ENCODE data around the gene ELOA2.

The ELOA2 gene, protein sequence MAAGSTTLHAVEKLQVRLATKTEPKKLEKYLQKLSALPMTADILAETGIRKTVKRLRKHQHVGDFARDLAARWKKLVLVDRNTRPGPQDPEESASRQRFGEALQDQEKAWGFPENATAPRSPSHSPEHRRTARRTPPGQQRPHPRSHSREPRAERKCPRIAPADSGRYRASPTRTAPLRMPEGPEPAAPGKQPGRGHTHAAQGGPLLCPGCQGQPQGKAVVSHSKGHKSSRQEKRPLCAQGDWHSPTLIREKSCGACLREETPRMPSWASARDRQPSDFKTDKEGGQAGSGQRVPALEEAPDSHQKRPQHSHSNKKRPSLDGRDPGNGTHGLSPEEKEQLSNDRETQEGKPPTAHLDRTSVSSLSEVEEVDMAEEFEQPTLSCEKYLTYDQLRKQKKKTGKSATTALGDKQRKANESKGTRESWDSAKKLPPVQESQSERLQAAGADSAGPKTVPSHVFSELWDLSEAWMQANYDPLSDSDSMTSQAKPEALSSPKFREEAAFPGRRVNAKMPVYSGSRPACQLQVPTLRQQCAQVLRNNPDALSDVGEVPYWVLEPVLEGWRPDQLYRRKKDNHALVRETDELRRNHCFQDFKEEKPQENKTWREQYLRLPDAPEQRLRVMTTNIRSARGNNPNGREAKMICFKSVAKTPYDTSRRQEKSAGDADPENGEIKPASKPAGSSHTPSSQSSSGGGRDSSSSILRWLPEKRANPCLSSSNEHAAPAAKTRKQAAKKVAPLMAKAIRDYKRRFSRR

DNA sequence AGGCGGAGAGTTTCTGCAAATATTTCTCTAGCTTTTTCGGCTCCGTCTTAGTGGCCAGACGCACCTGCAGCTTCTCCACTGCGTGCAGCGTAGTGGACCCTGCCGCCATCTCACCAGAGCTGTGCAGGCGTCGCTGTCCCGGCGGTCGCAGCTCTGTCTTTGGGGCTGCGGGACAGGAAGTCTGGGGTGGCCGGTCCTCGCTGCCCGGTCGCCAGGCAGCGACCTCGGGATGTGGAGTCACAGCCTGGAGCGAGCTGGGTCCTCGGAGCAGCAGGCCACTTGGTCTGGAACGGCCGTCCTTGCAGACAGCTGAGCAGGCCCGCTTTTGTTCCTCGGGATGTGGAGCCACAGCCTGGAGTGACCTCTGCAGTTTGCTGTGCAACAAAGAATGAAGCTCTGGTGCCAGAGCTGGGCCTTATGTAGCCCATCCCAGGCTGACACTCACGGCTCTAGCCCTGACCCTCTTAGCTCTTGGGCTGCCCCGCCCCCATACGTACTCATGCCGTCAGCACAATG, at the start of gene ELOA2:
ELOA2 (minus strand) TSS at position 466 of the 516 bp plus-strand sequence; CDS start at position 109, 357 bp downstream.
- no peaks in the 10 kb centered on the region for H3K36me3 ChIP-seq (ENCODE audit: control insufficient read depth, insufficient read depth, low read length, severe bottlenecking)
- no peak within 1 kb of the TSS for H3K4me3 ChIP-seq (ENCODE audit: low read length)
- no peak for DNase-seq (ENCODE audit: low read depth)
- no peaks in the 10 kb centered on the region for H3K4me1 ChIP-seq (ENCODE audit: control insufficient read depth, insufficient read depth, low read length)
- H3K27me3 ChIP-seq (replicated peaks; ENCODE audit: control insufficient read depth, insufficient read depth, low read length): no peaks in the 10 kb centered on the region
- no peaks in the 10 kb centered on the region for H3K9me3 ChIP-seq (ENCODE audit: control insufficient read depth, low read length)
- H3K9ac ChIP-seq (ENCODE audit: low read length): no peak within 1 kb of the TSS

DNA sequence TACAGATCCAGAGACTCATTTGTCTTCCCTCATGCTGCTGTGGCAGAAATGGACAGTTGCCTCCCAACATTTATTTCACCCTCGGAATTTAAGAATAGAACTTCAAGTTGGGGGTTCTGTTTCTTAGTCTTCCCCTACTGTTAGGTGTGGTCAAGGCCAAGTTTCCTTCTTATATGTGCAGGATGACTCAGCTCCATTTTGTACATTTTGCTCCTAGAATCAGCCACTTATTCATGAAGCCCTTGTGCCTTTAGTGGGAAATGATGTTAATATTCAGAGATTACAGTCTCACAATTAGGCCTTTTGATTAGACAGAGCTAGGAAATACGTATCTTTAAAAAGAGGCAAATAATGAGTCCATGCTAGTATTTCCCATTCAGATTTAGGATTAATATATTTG, 46.2 kb upstream of the ELOA2 start:
- Histone ChIP-seq H3K4me3 (ENCODE audit: low read length) (no peak overlapping the region), H3K9me3 (ENCODE audit: control insufficient read depth, low read length) (no peaks in the 10 kb centered on the region), H3K9ac (ENCODE audit: low read length) (no peak overlapping the region), H3K4me1 (ENCODE audit: control insufficient read depth, insufficient read depth, low read length) (no peaks in the 10 kb centered on the region), H3K27me3 (replicated peaks; ENCODE audit: control insufficient read depth, insufficient read depth, low read length) (no peaks in the 10 kb centered on the region), H3K36me3 (ENCODE audit: control insufficient read depth, insufficient read depth, low read length, severe bottlenecking) (peaks cover under 1% of the 10 kb centered on the region)
- DNase-seq (ENCODE audit: low read depth): no peak

DNA sequence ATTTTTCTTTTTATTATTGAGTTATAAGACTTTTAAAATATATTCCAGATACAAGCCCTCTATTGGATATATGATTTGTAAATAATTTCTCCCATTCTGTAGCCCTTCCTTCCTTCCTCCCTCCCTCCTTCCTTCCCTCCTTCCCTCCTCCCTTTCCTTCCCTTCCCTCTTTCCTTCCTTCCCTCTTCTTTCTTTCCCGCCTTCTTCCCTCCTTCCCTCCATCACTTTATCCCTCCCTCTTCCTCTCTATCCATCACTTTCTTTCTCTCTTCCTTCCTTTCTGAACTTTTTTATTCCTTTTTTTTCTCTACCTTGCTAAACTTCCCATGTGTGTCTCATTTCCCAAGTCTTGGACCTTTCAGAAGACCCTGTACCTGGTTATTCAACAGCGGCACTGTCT, 45.5 kb upstream of the ELOA2 start:
- Histone ChIP-seq H3K4me1 (ENCODE audit: control insufficient read depth, insufficient read depth, low read length) (no peaks in the 10 kb centered on the region), H3K9me3 (ENCODE audit: control insufficient read depth, low read length) (no peaks in the 10 kb centered on the region), H3K27me3 (replicated peaks; ENCODE audit: control insufficient read depth, insufficient read depth, low read length) (no peaks in the 10 kb centered on the region), H3K36me3 (ENCODE audit: control insufficient read depth, insufficient read depth, low read length, severe bottlenecking) (no peaks in the 10 kb centered on the region), H3K9ac (ENCODE audit: low read length) (no peak overlapping the region), H3K4me3 (ENCODE audit: low read length) (no peak overlapping the region)
- no peak for DNase-seq (ENCODE audit: low read depth)

DNA sequence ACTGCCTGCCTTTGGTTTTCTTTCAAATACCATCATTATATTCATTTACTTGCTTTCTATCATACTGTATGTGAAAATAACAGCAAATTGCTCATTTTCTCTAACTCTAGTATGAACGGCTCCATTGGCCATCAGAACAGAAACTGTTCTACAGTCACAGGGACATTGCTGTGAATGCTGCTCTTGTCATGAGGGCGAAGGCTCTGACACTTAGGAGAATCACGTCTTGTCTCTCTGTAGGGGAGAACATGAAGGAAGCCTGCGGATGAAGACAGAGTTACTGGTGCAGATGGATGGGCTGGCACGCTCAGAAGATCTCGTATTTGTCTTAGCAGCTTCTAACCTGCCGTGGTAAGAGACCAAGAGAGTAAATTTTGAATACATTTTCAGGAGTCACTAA, 41.7 kb upstream of the ELOA2 start:
- Histone ChIP-seq H3K4me3 (ENCODE audit: low read length) (no peak overlapping the region), H3K9me3 (ENCODE audit: control insufficient read depth, low read length) (no peaks in the 10 kb centered on the region)

DNA sequence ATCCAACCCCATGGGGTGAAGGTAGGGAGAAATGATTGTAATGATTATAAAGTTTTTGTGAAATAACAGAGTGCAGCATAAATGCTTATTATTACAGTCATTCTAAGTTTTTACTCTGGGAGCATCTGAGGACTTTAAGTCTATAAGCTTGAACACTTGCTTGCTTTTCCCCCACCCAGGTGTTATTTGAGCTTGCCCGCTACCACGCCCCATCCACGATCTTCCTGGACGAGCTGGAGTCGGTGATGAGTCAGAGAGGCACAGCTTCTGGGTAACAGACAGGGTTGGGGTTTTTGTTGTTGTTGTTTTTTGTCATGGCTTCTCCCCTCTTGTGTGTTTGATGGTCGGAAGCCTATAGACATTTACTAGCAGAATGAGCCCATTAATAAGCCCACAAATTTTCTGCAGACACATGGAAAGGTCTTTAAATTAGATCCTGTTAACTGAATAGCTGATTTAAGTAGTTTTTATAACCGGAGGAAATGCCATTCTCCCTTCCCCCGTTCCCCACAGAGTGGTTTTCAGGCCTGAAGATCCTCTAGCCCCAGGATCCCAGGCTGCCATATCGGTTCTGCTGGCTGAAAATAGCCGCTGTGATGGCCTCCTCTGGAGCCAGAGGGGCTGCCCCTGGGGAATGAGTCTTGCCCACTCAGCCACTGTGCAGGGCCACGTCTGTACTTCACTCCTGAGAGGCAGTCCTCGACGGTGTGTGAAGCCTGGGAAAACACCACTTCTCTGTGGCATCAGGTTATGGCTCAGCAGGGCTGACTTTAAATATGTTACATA, 39.9 kb upstream of the ELOA2 start:
- no peaks in the 10 kb centered on the region for H3K27me3 ChIP-seq (replicated peaks; ENCODE audit: control insufficient read depth, insufficient read depth, low read length)
- H3K9me3 ChIP-seq (ENCODE audit: control insufficient read depth, low read length): no peaks in the 10 kb centered on the region
- H3K4me3 ChIP-seq (ENCODE audit: low read length): no peak overlapping the region
- no peaks in the 10 kb centered on the region for H3K36me3 ChIP-seq (ENCODE audit: control insufficient read depth, insufficient read depth, low read length, severe bottlenecking)
- peak; percentile 4 for DNase-seq (ENCODE audit: low read depth)
- no peak overlapping the region for H3K9ac ChIP-seq (ENCODE audit: low read length)
- no peaks in the 10 kb centered on the region for H3K4me1 ChIP-seq (ENCODE audit: control insufficient read depth, insufficient read depth, low read length)

More for the DNA sequence above, 41.7 kb upstream of the ELOA2 start:
- no peaks in the 10 kb centered on the region for H3K36me3 ChIP-seq (ENCODE audit: control insufficient read depth, insufficient read depth, low read length, severe bottlenecking)
- no peaks in the 10 kb centered on the region for H3K4me1 ChIP-seq (ENCODE audit: control insufficient read depth, insufficient read depth, low read length)
- no peaks in the 10 kb centered on the region for H3K27me3 ChIP-seq (replicated peaks; ENCODE audit: control insufficient read depth, insufficient read depth, low read length)
- no peak overlapping the region for H3K9ac ChIP-seq (ENCODE audit: low read length)
- no peak for DNase-seq (ENCODE audit: low read depth)

DNA sequence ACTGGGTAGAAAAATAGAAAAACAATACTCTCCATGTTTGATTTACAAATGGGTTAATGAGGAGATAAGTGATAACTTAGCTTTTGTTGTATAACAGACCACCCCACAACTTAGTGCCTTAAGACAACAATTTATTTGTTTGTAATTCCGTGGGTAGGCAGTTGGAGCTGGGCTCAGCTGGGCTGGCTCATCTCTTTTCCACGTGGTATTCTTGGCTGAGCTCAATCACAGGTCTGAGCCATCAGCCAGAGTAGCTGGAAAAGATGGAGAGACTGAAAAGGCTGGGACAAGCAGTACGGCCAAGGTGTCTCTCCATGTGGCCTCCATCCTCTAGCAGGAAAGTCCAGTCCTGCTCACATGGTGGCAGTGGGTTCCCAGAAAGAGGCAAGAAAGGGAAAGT, 32.2 kb upstream of the ELOA2 start:
- Histone ChIP-seq H3K36me3 (ENCODE audit: control insufficient read depth, insufficient read depth, low read length, severe bottlenecking) (peaks cover 11% of the 10 kb centered on the region), H3K27me3 (replicated peaks; ENCODE audit: control insufficient read depth, insufficient read depth, low read length) (no peaks in the 10 kb centered on the region), H3K9ac (ENCODE audit: low read length) (no peak overlapping the region), H3K9me3 (ENCODE audit: control insufficient read depth, low read length) (peaks cover 6% of the 10 kb centered on the region), H3K4me1 (ENCODE audit: control insufficient read depth, insufficient read depth, low read length) (no peaks in the 10 kb centered on the region), H3K4me3 (ENCODE audit: low read length) (no peak overlapping the region)
- no peak for DNase-seq (ENCODE audit: low read depth)

DNA sequence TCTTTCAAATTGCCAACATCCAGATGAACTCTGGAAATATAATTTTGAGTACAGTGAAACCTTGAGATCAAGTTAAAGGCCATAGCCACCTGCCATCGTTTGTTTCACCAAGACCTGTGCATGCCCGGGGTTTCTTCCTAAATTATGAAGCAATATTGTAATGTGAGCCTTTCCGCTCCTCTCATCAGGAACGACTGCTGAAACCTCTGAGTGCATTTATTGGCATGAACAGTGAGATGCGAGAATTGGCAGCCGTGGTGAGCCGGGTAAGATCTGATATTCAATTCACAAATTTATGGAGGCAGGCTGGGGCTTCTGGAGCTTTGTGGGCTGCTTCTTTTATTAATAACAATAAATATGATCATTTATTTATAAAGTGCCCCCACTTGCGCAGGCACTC, 27.7 kb upstream of the ELOA2 start:
- no peak for DNase-seq (ENCODE audit: low read depth)
- Histone ChIP-seq H3K36me3 (ENCODE audit: control insufficient read depth, insufficient read depth, low read length, severe bottlenecking) (peaks cover 13% of the 10 kb centered on the region), H3K4me1 (ENCODE audit: control insufficient read depth, insufficient read depth, low read length) (no peaks in the 10 kb centered on the region), H3K9ac (ENCODE audit: low read length) (no peak overlapping the region), H3K9me3 (ENCODE audit: control insufficient read depth, low read length) (peaks cover 6% of the 10 kb centered on the region), H3K27me3 (replicated peaks; ENCODE audit: control insufficient read depth, insufficient read depth, low read length) (no peaks in the 10 kb centered on the region), H3K4me3 (ENCODE audit: low read length) (no peak overlapping the region)

DNA sequence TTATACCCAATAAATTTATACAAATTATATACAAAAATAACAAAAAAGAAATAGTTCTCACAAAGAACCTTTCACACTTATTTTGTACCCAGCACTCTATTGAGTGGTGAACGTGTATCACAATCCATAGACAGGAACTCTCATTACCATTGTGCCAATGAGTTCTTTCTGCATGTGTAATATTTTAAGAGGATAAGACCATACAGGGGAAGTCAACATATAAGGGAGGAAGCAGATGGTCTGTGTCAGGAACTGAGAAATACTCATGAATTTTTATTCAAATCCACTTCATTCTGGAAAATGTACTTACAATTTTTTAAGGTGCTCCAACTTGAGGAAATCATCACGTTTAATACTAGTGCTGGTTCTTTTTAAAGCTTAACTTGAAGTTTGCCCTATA, 27.1 kb upstream of the ELOA2 start:
- H3K4me1 ChIP-seq (ENCODE audit: control insufficient read depth, insufficient read depth, low read length): no peaks in the 10 kb centered on the region
- H3K36me3 ChIP-seq (ENCODE audit: control insufficient read depth, insufficient read depth, low read length, severe bottlenecking): peaks cover 10% of the 10 kb centered on the region
- no peak overlapping the region for H3K9ac ChIP-seq (ENCODE audit: low read length)
- no peak for DNase-seq (ENCODE audit: low read depth)
- no peak overlapping the region for H3K4me3 ChIP-seq (ENCODE audit: low read length)
- H3K9me3 ChIP-seq (ENCODE audit: control insufficient read depth, low read length): peaks cover under 1% of the 10 kb centered on the region
- no peaks in the 10 kb centered on the region for H3K27me3 ChIP-seq (replicated peaks; ENCODE audit: control insufficient read depth, insufficient read depth, low read length)

DNA sequence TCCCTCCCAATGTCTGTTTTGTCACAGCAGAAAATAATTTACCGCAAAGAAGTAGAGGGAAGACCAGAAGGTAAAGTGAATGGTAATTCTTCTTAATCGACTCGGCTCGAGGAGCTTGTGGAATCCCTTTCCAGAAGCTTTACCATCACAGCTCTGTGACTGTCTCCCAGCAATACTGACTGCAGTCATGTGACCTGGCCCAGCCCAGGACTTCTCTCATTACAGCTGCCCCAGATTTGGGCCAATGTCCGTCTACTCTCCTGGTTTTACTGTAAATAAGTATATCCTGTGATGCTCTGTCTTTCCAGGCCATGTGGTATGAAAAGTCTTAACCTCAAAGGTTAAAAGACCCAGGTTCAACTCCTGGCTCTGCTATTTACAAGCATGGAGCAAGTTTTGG, 18.9 kb upstream of the ELOA2 start:
- Histone ChIP-seq H3K4me1 (ENCODE audit: control insufficient read depth, insufficient read depth, low read length) (no peaks in the 10 kb centered on the region), H3K9me3 (ENCODE audit: control insufficient read depth, low read length) (no peaks in the 10 kb centered on the region), H3K4me3 (ENCODE audit: low read length) (no peak overlapping the region), H3K36me3 (ENCODE audit: control insufficient read depth, insufficient read depth, low read length, severe bottlenecking) (no peaks in the 10 kb centered on the region), H3K27me3 (replicated peaks; ENCODE audit: control insufficient read depth, insufficient read depth, low read length) (no peaks in the 10 kb centered on the region), H3K9ac (ENCODE audit: low read length) (no peak overlapping the region)
- DNase-seq (ENCODE audit: low read depth): no peak

DNA sequence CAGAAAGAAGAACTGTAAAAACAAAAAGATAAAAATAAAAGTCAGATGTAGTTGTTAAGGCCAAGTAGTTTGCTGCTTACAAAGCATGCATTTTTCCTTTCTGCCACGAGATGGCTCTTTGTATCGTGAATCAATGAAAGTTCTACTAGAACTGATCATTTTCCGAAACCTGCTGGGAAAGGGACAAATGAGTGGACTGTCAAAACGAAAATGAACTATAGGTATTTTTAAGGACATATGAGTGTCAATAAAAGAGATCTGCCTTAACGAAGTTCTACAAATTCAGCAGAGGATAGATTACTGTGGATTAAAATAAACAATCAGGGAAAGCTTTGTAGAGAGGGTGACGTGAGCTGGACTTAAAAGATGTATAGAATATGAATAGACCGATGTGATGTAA, 15.0 kb upstream of the ELOA2 start:
- Histone ChIP-seq H3K9ac (ENCODE audit: low read length) (no peak overlapping the region), H3K4me1 (ENCODE audit: control insufficient read depth, insufficient read depth, low read length) (no peaks in the 10 kb centered on the region), H3K9me3 (ENCODE audit: control insufficient read depth, low read length) (no peaks in the 10 kb centered on the region), H3K4me3 (ENCODE audit: low read length) (no peak overlapping the region), H3K36me3 (ENCODE audit: control insufficient read depth, insufficient read depth, low read length, severe bottlenecking) (no peaks in the 10 kb centered on the region), H3K27me3 (replicated peaks; ENCODE audit: control insufficient read depth, insufficient read depth, low read length) (no peaks in the 10 kb centered on the region)
- DNase-seq (ENCODE audit: low read depth): peak; percentile 83

DNA sequence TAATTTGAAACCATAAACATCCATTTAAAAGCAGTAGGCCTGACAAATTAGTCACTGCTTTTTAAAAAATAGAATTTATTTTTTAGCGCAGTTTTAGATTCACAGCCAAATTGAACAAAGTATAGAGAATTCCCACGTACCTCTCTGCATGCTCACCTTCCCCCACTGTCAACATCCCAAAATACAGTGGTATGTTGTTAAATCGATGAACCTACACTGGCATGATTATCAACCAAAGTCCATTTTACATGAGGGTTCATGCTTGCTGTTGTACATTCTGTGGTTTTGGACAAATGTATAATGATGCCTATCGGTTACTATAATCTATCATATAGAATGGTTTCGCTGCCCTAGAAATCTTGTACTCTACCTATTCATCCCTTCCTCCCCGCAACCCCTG, 5.6 kb upstream of the ELOA2 start:
- no peak overlapping the region for H3K4me3 ChIP-seq (ENCODE audit: low read length)
- DNase-seq (ENCODE audit: low read depth): no peak
- no peaks in the 10 kb centered on the region for H3K27me3 ChIP-seq (replicated peaks; ENCODE audit: control insufficient read depth, insufficient read depth, low read length)
- no peaks in the 10 kb centered on the region for H3K36me3 ChIP-seq (ENCODE audit: control insufficient read depth, insufficient read depth, low read length, severe bottlenecking)
- no peaks in the 10 kb centered on the region for H3K9me3 ChIP-seq (ENCODE audit: control insufficient read depth, low read length)
- no peaks in the 10 kb centered on the region for H3K4me1 ChIP-seq (ENCODE audit: control insufficient read depth, insufficient read depth, low read length)
- no peak overlapping the region for H3K9ac ChIP-seq (ENCODE audit: low read length)
